Measurements from ENCODE around the gene POU1F1.
"Not testable (repeated sequence)": the region's sequence is repeated elsewhere in the genome, so short reads cannot be mapped to it uniquely, and the experiment has no call there.

Gene POU1F1

GRCh38 chr3:87248831-87249230 is 27.6 kb downstream of the POU1F1 start:
- DNase-seq, result no peak

GRCh38 chr3:87248231-87248630 is 28.2 kb downstream of the POU1F1 start:
- not testable (repeated sequence) for DNase-seq

GRCh38 chr3:87247430-87247773 is 29.0 kb downstream of the POU1F1 start:
- DNase-seq, result no peak

GRCh38 chr3:87246662-87247429 is 29.5 kb downstream of the POU1F1 start:
- DNase-seq, result no peak

GRCh38 chr3:87236093-87236492 is 40.3 kb downstream of the POU1F1 start:
- no peak for DNase-seq

- DNase-seq, result no peak
These were observed 42.6 kb downstream of the POU1F1 start for GRCh38 chr3:87233805-87234204.

GRCh38 chr3:87229113-87229512 is 47.3 kb downstream of the POU1F1 start:
- DNase-seq, result no peak

- no peak for DNase-seq
These were observed 48.1 kb downstream of the POU1F1 start for GRCh38 chr3:87228316-87228715.

GRCh38 chr3:87227835-87228144 is 48.6 kb downstream of the POU1F1 start:
- no peak for DNase-seq

GRCh38 chr3:87227104-87227834 is 49.1 kb downstream of the POU1F1 start, which contains the start of gene CHMP2B:
CHMP2B (plus strand) TSS chr3:87227309; CDS start chr3:87227523, 214 bp downstream.
- peak; percentile 66 for DNase-seq

GRCh38 chr3:87225659-87226058 is 50.7 kb downstream of the POU1F1 start:
- DNase-seq, result no peak

GRCh38 chr3:87219611-87220010 is 56.8 kb downstream of the POU1F1 start:
- no peak for DNase-seq

GRCh38 chr3:87218560-87218959 is 57.8 kb downstream of the POU1F1 start:
- DNase-seq, result no peak
